Measurements from ENCODE around the gene NOS1. TPM values are rescaled to one million over a fixed set of nuclear protein-coding genes. Genes with fewer than 3 reads are reported as not detected.
A peak's percentile ranks its signal among the peaks of the same experiment; 100 is the strongest.
"Not testable (repeated sequence)": the region's sequence is repeated elsewhere in the genome, so short reads cannot be mapped to it uniquely, and the experiment has no call there.

The NOS1 gene
- total RNA-seq, 1 experiment from 2014 or later: 0.02 TPM

DNA sequence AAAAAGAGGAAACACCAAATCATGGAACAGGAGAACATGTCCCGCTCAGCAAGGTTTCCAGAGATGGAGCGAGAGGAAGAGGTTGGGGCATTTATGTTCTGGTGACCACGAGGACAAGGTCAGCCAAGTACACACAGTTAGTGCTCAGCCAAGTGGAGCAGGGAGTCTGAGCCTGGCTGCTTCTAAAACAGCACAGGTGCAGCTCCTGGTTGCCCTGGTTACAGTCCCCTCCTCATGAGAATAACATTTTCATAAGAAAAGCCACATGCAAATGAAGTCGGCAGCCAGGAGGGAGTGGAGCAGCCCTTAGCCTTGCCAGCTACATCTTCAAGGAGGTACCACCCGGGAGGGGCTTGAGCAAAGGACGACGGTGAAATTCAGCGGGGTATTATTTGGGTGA, 81.8 kb downstream of the NOS1 start:
- no peak for DNase-seq (ENCODE audit: extremely low read depth, low read depth)

DNA sequence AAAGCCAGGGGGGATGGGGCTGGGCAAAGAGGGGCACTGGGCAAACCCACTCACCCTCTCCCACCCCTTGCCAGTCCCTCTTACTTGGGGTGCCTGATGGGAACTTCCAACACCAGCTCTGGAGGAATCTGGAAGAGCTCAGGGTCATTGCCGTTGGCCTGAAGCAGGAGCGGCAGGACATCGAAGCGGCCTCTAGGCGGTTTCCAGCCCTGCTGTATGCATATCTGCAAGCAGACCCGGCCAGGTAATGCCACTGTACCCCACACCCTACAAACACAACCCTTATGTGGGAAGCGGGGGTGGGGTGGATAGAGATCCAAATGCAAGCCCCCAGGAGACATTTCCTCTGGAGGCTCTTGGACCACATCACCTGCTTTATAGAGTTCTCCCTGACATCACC, 83.6 kb downstream of the NOS1 start:
- DNase-seq (ENCODE audit: extremely low read depth, low read depth): no peak

DNA sequence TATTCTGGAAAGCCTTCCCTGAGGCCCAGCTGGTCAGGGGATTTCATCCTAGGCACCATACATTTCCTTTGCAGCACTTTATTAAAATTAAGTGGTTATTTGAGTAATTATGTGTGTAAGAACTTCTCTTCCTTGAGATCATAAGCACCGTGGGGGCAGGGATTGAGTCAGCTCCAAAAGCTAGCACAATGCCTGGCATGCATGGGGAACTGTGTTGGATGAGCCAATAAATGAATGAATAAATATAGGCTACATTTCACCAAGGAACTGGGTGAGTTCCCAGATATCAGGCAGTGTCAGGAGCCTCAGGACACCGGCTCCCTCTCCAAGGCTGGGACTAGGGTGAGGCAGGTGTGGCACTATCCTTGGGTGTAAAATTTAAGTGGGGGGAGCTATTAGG, 88.3 kb downstream of the NOS1 start:
- no peak for DNase-seq (ENCODE audit: extremely low read depth, low read depth)

DNA sequence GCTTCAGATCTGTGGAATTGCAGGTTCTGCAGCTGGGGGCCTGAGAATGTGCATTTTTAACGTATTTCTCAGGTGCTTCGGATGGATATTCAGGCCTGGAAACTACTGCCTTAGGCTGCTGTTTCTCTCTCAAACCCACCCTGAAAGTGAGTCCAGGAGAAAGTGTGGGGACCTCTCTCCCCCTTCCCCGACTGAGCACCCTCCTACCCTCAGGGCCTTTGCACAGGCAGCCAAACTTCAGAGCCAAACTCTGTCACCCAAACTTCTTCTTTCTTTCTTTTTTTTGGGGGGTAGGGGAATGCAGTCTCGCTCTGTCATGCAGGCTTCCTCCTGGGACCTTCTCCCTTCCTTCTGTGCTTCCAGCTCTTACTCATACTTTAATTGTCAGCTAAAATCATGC, 88.7 kb downstream of the NOS1 start:
- DNase-seq (ENCODE audit: extremely low read depth, low read depth): no peak

DNA sequence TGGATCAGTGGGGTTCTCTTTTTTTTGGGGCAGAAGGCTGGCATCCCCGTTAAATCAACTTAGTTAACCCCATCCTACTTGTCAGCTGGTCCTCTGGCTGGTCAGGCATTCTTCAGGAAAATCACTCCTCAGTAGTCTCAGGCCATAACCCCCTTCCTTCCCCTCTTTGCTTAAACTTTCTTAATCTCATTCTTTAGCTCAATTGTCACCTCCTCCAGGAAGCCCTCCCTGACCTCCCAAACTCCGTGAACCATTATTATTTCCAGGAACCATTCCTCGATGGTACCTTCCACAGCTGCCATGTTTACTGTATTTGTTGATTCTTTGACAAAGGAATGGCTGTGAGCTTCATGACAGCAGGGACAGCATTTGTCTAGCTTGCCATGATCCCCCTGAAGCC, 98.7 kb downstream of the NOS1 start:
- DNase-seq (ENCODE audit: extremely low read depth, low read depth): no peak

DNA sequence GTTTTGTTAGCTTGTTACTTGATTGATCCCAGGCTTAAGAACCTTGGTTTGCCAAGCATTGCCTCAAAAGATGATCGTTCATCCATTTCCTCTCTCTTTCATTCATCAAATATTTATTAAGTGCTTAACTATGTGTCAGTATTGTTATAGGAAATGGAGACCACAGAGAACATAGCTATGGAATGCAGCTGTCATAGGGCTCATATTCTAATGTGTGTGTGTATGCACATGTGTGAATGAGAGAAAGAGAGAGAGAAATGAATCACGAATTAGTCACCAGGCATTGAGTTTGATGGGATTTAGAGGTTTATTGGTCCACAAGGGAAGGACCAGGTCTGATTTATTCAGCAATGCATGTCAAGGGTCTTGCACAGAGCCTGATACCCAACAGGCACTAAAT, 100.2 kb downstream of the NOS1 start:
- no peak for DNase-seq (ENCODE audit: extremely low read depth, low read depth)

DNA sequence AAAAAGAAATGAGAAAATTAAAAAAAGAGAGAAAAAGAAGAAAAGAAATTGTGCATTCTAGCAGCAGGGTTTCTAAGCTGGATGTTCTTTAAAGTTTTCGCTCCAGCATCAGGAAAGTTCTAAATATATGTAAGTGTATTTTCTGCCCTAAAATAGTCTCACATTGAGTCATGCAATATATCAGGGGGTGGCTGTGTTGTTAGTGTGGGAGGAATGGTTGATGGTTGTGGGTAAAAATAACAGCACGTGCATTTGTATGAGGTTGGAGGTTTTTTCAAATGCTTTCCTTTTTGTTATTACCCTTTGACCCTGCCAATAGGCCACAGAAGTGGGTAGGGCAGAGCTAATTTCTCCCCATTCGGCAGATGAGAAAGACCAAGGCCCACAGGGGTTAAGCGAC, 106.0 kb downstream of the NOS1 start:
- DNase-seq (ENCODE audit: extremely low read depth, low read depth): no peak

DNA sequence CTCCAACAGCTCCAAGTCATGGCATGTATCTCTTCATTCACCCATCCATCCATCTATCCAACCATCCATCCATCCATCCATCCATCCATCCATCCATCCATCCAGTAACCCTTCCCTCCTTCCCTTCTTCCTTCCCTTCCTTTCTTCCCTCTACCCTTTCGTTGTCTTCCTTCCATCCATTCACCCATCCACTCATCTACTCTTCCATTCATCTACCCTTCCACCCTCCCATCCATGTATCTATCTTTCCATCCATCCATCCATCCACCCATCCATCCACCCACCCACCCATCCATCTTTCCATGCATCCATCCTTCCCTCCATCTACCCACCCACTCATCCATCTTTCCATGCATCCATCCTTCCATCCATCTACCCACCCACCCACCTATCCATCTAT, 117.9 kb downstream of the NOS1 start:
- no peak for DNase-seq (ENCODE audit: extremely low read depth, low read depth)

DNA sequence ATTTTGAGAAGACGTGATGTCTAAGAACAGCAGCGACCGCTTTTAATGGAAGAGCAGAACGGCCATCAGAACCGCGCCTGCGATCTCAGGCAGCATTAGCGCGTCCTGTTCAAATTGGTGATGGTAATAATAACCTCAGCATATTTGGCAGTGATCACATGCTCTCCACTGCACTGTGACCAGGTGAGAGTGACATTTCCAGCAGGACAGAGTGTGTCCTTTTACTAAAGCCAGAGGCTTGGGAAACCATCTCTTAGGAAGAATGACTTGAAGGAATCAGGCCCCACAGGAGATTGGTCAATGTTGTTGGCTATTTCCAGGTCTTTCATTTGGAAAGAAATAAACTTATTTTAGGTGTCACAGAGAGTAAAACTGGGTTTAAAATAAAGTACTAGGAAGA, 119.7 kb downstream of the NOS1 start:
- DNase-seq (ENCODE audit: extremely low read depth, low read depth): no peak

DNA sequence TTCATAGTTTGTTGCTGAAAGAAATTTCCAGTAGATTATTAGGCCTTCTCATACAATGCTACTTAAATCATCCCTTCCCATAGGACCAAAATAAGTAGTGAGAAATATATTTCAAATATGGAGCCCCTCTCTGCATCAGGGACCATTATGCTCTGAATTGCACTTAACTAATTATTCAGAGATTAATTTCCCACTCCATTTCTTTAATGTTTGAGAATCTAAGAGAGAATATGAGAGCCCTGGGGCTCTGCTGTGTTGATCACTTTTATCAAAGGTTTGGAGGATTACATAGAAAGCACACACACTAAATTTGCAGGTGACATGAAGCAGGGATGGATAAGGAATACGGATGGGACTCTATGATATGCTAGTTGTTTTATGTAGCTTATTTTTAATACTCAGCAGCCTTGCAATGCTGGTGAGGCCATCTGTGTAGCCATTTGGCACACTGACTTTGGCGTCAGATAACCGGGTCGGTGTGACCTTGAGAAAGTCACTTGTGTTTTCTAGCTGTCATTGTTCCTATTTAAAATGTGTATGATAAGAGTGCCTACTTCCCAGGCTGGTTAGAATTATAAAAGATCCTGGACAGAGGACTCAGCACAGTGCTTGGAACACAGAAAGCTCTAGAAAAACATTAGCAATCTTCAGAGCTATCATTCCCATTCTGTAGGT, 121.2 kb downstream of the NOS1 start:
- DNase-seq (ENCODE audit: extremely low read depth, low read depth): no peak

DNA sequence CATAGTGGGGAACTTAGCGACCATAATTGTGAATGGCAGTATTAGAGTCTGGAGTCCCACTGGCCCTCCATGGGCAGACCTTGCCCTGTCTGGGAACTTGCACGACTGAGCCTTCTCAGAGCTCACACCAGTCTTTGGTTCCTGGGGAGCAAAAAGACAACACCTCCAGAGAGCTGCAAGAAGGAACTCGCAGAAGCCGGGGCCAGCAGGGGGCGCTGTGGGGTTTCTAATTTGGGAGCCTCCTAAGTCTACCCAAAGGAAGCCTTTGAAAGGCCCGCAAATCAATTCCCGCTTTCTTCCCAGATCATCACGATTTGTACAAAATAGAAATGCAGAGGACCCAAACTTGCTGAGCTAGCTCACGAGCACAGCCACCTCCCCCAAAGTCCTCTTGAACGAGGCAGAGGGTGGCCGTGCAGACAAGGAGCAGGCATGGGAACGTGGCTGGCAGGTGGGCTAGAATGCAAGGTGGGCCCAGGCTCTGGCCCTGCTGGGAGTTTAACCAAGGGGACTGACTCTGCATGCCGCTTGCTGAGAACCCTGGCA, 124.9 kb downstream of the NOS1 start:
- DNase-seq (ENCODE audit: extremely low read depth, low read depth): peak; percentile 58

DNA sequence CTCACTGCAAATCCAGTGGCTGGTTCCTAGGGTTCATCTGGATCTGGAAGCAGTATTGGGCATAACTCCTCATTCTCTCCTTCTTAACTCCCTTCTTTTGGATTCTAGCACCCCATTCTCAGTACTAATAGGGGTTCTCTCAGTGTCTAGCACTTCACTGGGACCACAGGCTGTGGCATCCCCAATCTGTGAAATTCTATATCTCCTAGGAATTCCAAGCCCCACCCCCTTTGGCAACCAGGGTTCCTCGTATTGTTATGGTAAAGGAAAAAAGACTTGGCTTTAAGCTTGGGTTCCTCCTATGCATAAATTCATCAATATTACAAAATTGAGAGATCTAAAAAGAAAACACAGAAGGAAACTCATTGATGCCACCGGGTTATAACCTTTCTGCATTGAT, 126.2 kb downstream of the NOS1 start:
- DNase-seq (ENCODE audit: extremely low read depth, low read depth): no peak

DNA sequence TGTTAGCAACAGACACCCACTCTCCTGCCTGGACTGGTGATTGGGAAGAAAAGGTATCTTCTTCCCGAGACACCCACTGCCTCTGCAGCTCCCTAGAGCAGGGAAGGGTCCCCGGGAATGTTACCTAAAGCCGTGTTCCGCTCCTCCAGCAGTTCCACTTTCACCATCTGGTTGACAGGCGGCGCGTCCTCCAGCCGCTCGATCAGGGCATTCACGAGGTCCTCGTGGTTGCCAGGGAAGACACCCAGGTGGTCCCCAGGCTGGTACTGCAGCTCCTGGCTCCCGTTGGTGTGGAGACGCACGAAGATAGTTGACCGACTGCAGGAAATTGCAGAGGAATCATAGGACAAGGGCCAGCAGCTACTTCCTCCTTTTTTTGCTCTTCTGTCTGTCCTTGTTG, 127.0 kb downstream of the NOS1 start:
- no peak for DNase-seq (ENCODE audit: extremely low read depth, low read depth)

DNA sequence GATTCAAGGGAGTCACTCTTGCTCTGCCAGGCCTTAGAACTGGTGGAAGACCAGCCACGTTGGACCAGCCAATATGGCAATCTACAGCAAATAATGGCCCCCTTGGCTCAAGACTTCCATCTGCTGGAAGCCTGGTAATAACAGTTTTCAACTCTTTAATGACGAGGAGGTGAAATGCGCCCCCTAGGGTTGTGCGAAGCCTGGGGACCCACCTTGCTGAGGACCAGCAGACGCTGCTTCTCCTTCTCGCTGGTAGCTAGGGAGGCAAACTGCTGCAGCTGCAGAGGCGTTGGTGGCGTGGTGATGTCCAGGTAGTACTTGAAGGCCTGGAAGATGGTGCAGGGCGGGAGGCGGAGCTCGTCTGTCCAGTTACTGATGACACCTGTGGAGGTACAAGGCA, 129.7 kb downstream of the NOS1 start:
- DNase-seq (ENCODE audit: extremely low read depth, low read depth): no peak

DNA sequence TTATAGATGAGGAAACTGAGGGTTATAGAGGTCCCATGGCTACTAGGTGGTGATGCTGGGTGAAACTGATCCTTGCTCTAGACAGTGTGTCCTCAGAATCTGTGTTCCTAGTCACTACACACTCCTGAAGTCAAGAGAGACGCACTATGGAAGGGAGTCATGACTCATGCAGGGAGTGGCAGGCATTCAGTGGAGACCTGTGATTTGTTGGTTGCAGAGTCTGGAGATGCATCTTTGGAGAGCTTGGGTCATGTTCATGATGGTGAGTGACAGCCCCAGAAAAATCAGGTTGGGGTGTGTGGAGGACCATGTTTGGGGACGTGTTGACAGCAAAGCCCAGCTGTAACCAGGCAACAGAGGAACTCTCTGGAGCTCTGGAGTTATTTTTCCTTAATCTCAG, 133.2 kb downstream of the NOS1 start:
- no peak for DNase-seq (ENCODE audit: extremely low read depth, low read depth)

DNA sequence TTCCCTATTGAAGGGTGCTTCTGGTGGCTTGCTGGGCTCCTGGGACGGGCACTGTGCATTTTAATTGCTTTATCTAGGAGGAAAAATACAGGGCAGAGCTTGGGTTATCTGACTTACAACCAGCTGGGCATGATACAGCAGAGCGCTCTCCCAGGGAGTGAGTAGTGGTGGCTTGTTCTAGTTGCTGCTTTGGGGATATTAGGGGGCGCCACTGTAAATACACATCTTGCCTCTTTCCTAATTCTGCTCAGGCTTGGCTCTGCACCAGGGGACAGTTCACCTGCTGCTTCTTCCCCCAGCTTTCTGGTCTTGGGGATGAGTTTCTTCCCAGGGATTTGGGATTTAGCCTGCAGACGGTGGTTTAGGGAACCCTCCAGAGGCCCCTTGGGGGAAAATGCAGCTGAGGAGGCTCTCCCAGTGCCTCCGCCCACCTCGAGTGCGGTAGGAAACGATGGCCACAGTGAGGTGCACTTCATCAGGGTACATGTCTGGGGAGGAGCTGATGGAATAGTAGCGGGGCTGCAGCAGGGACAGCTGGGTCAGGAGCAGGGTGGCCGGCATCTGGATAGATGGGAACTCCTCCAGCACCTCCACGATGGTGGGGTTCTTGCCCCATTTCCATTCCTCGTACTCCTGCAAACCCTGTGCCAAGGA, 134.3 kb downstream of the NOS1 start:
- no peak for DNase-seq (ENCODE audit: extremely low read depth, low read depth)

DNA sequence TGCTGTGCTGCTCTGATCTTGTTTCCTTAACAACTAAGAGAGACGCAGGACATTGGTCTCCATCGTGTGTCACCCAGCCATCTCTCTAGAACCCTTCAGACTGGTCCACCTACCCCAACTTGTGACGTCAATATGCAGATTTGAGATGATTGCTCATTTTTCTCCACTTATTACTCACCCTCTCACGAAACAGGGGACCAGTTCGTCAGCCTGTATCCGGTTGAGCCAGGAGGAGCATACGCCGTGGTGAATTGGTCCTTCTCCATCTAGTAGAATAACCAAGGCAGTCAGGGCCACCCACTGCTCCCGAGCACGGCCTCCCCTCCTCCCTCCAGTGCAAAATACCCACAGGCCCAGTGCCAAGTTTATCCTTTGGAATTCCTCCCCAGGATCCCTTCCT, 134.9 kb downstream of the NOS1 start:
- no peak for DNase-seq (ENCODE audit: extremely low read depth, low read depth)

DNA sequence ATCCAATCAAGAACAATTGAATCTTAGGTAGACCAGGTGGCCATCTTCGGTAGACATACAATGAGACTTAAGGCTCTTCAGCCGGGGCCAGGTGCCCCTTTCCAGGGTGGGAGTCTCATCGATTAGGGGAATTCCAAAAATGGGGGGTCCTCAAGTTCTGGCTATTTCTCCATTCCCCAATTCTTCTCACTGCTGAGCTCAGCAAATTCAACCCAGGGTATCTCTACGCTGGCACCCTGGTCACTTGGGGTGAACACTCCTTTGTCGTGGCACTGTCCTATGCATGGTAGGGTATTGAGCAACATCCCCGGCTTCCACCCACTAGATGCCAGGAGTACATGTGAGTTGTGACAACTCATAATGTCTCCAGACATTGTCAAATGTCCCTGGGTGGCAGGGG, 136.2 kb downstream of the NOS1 start:
- DNase-seq (ENCODE audit: extremely low read depth, low read depth): no peak

DNA sequence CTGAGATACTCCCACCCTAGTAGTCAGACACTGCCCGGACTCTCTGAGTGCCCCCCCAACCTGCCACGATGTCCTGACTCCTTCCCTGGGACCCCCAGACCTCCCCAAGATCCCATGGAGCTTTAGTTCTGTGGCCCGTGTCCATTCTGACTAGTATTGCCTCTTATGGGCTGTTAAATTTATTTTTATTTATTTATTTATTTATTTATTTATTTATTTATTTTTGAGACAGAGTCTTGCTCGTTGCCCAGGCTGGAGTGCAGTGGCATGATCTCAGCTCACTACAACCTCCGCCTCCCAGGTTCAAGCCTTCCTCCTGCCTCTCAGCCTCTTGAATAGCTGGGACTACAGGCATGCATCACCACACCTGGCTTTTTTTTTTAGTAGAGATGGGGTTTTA, 140.5 kb downstream of the NOS1 start:
- DNase-seq (ENCODE audit: extremely low read depth, low read depth): not testable (repeated sequence)

DNA sequence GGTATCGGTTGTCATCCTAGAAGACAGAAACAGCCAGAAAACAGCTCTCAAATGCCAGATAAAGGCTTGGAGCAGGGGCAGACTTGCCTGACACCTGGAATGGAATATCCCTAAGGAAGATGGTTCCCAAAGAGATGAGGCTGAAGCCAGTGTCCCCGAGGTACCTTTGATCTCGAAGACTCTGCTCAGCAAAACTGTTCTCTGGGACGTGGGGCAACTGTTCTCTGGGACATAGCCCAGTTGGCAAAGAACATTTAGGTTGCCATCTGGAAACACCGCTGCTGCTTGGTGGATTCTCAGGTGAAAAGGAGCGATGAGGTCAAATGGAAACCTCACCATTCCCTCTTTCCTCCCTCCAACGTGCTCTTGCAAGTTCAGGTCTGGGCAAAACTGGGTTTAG, 143.3 kb downstream of the NOS1 start:
- DNase-seq (ENCODE audit: extremely low read depth, low read depth): no peak

DNA sequence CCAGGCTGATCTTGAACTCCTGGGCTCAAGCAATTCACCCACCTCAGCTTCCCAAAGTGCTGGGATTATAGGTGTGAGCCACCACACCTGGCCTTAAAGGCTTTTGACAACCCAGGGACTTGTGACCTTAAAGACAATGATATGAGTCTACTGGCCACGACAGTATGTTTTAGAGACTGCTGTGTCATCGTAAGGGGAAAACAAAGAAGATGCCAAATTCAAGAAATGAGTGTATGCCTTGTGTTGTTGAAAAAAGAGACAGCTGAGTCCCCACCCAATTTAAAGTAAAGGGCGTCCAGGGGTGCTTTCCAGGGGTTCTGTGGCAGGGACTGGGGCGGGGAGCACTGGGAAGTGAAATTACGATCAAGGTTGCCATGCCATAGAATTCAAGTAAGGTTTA, 144.7 kb downstream of the NOS1 start:
- no peak for DNase-seq (ENCODE audit: extremely low read depth, low read depth)

DNA sequence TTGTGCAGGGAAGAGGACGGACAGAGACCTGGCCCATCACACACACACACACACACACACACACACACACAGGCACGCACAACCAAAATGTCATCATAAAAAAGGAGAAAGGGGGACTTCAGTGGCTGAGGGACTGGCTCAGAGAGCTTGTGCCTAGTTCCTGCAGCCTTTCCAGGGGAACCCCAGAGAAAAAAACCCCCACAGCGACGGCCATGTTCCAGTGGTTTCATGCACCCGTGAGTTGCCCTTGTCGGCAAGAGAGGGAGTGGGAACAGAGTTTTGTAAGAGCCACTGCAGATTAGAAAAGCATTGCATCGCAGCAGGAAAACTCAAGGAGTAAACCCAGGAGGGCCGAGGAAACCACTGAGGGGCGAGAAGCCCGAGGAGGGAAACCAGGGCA, 146.6 kb downstream of the NOS1 start:
- DNase-seq (ENCODE audit: extremely low read depth, low read depth): no peak

Measured in NCI-H460 (cell line).